HG03139 (cell line): ENCODE measurements around the gene DNAJC3.

Experiments used
- ATAC-seq: cut with Tn5 transposase; IDR thresholded peaks from one replicate; pipeline ENCODE4 v1.9.1; 2021; ENCODE audit not compliant: unreplicated experiment

The DNAJC3 gene, protein sequence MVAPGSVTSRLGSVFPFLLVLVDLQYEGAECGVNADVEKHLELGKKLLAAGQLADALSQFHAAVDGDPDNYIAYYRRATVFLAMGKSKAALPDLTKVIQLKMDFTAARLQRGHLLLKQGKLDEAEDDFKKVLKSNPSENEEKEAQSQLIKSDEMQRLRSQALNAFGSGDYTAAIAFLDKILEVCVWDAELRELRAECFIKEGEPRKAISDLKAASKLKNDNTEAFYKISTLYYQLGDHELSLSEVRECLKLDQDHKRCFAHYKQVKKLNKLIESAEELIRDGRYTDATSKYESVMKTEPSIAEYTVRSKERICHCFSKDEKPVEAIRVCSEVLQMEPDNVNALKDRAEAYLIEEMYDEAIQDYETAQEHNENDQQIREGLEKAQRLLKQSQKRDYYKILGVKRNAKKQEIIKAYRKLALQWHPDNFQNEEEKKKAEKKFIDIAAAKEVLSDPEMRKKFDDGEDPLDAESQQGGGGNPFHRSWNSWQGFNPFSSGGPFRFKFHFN

DNA sequence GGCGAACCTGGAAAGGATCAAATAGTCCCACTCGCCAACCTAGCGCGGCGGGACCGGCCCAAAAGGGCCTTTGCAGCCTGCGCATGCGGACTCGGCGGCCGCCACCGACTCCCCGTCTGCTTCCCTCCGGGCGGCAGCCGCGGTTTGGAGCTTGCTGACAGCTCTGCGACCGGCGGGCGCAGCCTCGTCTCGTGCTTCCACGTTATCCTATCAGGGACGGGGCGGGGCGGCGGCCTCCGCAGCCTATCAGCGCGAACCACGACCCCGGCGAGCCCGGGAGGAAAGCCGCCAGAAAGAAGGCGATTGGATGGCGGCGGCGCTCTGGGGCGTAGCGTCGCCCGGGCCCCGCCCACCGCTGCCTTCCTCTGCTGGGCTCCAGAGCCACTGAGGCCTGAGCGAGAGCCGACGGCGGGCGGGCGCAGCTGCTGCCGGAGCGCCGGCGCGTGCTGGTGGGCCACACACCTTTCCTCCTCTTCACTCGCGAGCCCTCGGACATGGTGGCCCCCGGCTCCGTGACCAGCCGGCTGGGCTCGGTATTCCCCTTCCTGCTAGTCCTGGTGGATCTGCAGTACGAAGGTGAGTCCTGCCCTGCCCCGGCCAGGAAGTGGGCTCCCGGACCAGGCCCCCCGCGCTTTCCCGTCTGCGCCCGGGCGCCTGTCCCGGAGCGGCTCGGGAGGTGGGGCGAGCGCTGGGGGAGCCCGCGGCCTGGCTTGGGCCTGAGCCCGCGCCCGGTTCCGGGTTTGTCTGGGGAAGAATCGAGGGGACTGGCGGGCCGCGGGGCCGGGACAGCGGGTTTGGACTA, at the start of gene DNAJC3:
TSS of gene DNAJC3 (plus strand) at position 378 of the 802 bp plus-strand sequence. CDS start at position 495, 117 bp downstream.
- ATAC-seq: peak; percentile 93

DNA sequence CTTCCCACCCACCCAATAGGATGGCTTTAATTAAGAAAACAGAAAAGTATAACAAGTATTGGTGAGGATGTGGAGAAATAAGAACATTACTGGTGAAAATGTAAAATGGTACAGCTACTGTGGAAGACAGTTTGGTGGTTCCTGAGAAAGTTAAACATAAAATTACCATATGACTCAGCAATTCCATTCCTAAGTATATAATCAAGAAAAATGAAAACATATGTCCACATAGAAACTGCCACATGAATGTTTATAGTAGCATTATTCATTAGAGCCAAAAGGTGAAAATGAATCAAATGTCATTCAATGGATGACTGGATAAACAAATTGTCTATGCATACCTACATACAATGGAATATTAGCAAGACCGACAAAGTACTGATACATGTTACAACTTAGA, 49.3 kb upstream of the DNAJC3 start:
- no peak for ATAC-seq

DNA sequence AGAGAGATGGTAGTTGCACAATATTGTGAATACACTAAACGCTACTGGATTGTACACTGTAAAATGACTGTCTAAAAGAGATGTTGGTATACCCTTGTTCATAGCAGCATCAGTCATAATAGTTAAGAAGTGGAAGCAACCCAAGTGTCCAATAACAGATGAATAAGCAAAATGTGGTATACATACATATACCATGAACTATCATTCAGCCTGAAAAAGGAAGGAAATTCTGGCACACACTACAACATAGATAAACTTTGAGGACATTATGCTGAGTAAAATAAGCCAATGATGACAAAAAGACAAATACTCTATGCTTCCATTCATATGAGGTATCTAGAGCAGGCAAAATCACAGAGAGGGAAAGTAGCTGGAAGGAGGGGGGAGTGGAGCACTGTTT, 48.5 kb upstream of the DNAJC3 start:
- no peak for ATAC-seq

DNA sequence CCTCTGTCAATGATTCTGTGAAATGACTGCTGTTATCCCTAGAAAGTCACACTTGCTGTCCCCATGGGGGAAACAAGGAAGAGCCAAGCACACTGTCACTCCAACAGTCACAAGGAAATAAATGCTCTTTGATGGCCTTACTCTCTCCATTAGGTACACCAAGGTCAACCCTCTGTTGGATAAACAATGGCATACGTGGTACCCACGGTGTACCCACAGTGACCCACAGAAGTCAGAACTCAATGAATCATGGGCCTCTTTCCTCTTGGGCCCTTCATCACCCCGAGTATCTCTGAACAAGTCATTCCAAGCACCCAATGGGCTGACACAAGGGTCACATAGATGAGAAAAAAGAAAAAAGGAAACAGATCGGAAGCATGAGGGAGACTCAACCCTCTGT, 47.9 kb upstream of the DNAJC3 start:
- no peak for ATAC-seq

DNA sequence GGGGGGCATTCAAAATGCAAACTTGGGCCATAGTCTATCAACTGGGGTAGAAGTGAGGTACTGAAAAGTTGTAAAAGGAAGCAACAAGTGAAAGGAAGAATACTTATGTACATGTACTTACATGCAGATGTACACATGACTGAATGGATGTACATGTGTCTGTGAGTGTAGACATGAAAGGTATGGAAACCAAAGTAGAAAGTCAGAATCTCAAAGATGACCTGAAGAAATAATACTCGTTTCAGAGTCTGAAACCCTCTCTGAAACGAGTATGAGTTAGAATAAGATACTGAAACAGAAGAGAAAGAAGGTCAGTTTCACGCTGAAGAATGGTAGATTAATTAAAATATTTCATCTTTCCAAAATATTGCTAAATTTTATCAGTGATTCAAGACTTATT, 46.3 kb upstream of the DNAJC3 start:
- no peak for ATAC-seq

DNA sequence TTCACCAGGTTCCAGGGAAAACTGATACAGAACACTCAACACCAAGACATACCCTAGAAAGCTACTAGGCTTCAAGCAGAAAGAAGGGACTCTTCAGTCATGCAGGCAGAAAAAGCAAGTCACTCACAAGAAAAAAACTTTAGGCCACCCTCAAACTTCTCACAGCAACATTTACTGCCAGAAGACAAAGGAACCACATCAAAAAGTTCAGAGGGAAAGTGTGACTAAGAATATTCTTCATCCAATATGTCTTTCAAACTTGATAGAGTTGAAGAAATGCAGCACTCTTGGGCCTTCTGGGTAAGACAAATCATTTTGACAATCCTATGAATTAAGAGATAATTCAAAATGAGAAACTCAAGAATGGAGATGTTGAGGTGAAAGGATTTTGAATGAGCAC, 40.1 kb upstream of the DNAJC3 start:
- no peak for ATAC-seq

DNA sequence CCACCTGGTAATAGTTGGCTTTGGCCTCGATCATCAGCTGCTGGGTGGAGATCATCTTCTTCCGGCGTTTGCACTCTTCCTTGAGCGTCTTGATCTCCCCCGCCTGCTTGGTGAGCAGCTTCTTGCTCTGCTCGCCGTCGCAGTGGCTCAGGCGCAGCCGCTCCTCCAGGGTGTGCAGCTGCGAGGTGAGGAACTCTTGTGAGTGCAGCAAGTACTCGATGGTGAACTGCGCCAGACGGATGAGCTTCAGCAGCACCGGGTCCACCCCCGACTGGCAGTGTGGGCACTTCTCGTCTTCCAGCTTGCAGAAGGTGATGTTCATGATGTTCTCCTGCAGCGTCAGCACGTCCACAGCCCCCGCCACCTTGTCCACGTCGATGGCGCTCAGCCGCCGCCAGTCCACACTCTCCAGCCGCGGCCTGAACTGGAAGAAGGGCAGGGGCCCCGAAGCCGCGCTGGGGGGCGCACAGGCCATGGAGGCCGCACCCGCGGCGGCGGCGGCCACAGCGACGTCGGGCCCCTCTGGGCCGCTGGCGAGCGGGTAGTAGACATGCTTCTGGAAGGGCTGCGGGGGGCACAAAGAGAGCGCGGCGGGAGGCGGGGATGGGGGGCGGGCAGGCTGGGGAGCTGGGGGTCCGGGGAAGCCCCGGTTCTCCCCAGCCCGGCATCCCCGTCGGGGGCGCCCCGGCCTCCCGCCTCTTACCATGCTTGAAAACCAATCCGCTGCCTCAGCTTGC, 35.5 kb upstream of the DNAJC3 start:
- no peak for ATAC-seq

DNA sequence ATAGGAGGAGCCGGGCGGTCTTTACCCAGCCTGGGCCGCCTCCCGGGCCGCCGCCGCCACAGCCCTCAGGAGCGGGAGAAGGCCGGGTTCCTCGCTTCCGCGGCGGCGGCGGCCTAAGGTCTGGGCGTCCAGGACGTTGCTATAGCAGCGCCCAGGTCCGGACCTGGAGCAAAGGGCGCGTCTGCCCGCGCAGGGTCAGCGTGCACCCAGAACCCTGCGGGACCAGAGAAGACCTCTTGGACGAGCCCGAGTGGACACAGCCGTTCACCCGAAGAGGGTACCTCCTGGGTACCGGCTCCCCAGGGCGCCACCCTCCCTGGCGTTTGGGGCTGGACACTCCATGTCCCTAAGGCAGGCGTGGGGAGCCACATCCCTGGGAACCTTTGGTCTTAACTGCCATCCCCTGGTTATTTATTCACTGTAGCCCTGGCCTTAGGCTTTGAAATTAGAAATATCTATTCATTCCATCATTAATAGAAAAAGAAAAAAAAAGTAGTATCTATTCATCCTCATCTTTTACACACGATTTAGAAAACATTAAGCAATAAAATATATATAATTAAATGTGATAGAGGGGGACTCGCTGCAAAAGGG, 34.8 kb upstream of the DNAJC3 start:
- ATAC-seq: no peak

DNA sequence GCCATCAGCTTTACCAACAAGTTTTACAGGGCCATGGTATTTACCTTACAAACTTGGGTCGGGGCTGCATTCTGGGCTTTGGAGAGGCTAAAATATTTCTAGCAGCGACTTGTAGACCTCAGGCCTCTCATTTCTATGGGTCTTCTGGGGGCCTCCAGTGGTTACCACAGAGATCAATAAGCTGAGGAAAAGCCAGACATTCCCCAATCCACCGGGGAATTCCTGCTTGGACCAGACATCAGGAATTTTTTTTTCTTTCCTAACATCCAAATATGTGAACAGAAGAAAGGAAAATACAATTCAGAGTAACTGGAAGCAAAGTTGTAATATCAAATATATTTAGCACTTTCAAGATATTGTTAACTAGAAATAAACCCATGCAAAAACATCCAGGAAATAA, 33.9 kb upstream of the DNAJC3 start:
- ATAC-seq: no peak

DNA sequence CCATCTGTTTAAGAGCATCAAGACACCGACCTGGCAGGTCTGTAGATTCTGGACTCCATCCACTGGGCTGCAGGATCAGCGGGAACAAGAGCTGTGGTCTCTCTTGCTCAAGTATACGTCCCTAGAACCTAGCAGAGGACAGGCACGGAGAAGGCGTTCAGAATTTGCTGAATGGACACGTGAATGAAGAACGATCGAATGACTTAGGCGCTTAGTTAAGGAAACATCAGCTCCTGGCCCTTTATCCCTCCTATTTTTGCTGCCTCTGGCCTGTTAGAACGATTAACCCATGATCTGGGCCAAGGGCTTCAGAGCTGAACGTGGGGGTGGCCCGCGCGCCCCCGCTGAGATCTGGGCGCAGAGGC, 33.4 kb upstream of the DNAJC3 start:
- no peak for ATAC-seq

DNA sequence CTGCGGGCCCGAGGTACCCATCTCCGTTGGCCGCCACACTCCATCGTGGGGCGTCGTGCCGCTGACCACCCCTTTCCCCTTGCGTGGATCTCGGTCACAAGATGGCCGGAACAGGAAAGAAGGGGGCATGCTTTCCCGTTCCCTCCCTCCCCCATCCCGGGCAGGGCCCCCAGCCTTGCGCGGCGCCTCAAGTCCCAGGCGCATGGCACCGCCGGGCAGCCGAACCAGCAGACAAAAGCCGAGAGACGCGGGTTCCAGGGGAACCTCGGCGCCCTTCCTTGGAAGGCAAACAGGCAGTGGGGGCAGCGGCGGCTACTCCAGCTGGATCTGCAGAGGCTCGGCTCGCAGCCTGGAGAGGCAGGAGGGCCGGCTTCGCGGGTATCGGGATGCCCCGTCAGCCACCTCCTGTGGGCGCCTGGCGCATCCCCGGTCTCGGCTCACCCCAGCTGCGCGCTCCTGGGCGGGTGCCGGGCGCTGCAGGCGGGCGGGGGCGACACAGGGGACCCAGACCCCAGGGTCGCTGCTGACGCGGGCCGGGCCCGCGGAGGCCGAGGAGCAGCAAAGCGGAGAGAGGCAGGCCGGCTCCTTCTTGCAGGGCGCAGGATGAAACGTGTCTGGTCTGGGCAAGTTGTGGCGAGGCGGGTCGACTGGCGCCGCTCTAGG, 32.9 kb upstream of the DNAJC3 start:
- peak; percentile 26 for ATAC-seq

DNA sequence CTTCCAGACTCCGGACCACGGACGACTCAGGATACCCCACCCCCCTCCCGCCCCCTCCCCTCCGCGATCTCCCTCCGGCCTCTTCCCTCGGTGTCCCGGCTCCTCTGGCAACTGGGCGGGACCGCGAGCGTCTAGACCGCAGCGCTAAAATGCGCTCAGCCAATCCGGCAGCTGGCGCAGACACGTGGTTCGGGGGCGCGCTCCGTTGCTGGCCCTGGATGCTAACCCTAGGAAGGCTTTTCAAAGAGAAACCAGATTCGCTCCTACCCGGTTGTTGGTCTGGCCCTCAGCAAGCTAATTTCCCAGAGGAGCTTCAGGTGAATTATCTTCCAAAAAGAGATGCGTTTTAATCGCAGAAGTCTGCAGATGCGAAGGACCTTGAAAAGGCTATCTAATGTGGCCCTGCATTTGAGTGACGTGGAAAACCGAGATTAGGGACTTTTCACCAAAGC, 32.3 kb upstream of the DNAJC3 start, which contains the start of gene DZIP1:
TSS of gene DZIP1 (minus strand) at position 106 of the 452 bp plus-strand sequence. CDS start 2,677 bp downstream, outside the sequence.
- peak; percentile 49 for ATAC-seq

DNA sequence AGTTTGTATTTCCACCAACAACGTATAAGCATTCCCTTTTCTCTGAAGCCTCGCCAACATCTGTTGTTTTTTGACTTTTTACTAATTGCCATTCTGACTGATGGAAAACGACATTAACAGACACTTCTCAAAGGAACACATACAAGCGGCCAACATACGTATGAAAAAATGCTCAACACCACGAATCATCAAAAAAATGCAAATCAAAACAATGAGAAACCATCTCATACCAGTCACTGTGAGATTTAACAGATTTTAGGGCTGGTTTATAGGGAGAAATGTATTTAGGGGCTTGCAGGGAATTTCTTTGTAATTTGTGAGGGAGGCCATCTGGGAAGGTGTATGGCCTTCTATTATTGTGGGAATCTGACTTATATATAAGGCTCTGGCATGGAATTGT, 29.6 kb upstream of the DNAJC3 start:
- ATAC-seq: no peak

DNA sequence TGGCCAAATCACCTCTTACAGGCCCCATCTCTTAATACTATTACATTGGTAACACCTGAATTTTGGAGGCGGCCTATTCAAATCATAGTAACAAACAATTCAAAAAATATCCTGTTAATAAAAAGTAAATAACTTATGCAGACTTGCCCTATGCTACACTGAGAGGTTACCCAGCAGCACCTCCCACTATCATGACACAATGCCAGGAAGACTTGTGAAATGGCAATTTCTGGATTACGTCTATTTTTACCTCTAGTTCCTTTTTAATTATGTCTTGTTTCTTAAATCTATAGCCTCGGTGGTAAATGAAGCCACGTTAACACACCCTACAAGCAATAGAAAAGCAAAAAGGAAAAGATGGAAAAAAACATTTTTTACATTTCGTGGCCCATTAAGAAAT, 26.2 kb upstream of the DNAJC3 start:
- no peak for ATAC-seq

DNA sequence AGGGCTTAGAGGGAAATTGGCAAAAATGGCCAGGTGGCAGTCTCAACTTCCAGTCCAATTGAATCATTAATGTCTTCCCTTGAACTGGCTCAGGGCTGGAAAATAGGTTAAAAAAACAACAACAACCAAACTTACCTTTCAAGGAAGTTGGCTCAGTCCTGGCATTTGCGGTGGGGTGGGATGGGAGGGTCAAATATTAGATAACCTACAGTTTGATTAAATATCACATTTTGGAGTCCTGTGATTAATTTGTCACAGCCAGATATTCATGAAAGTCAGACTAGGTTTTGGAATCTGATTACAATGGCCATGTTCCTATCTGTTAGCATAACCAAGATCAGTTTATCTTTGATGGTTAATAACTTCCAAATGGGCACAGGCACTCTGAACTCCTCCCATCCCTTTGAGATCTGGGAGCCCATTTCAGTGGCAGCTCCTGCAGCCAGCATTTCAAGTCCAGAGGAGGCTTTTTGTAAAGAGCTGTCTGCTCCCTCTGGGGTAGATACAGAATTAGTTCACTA, 24.6 kb upstream of the DNAJC3 start:
- no peak for ATAC-seq

DNA sequence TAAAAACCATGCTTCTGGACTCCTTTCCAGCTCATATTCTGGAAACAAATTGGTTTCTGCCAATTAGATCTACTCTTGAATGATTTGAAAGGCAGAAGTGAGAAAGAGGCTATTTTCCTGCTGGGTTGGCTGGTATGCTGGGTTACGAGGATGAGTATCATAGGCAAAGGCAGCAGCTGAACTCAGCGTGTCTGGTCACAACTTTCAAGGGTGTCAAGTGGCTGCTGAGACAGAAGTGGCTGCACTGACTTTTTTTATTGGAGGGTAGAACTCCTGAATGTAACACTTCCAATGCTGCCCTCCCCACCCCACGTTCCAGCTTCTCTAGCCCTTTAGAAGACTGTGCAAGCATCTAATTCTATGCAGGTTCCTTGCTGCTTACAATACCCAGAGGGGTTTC, 24.1 kb upstream of the DNAJC3 start:
- ATAC-seq: no peak

DNA sequence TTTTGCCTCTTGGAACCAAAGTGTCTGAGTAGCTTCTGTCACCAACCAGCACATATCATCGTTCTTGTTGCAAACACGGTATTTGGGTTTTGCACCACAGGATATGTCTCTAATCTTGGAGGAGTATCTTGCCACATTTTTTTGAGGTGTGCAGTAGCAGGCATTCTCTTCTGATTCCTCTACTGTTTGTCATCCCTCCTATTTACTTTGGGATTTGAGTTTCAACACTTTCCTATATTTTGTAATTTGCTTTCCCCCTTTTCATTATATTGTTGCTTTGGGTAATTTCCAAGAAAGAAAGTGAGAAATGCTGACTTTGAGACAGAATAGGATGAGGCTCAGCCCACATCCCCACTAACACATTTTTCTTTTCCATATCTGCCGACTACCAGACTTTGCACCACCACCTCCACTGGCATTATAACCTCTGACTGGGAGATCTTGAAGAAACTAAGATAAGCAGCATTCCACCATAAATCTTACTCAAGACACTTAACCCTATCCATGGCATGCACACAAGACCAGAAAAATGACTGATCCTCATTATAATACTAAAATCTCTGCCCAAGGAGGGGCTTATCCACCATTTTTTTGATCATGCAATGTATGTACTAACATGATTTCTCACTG, 20.4 kb upstream of the DNAJC3 start:
- no peak for ATAC-seq

DNA sequence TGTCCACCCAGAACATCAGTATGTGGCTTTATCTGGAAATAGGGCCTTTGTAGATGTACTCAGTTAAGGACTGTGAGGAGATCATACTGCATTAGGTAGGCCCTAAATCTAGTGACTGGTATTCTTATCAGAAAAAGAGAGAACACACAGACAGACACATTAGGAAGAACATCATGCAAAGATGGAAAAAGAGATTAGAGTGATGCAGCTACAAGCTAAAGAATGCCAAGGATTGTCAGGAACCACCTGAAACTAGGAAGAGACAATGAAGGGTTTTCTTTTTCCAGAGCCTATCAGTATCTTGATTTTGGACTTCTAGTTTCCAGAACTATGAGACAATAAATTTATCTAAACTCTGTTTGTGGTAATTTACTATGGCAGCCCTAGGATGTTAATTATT, 17.4 kb upstream of the DNAJC3 start:
- no peak for ATAC-seq

DNA sequence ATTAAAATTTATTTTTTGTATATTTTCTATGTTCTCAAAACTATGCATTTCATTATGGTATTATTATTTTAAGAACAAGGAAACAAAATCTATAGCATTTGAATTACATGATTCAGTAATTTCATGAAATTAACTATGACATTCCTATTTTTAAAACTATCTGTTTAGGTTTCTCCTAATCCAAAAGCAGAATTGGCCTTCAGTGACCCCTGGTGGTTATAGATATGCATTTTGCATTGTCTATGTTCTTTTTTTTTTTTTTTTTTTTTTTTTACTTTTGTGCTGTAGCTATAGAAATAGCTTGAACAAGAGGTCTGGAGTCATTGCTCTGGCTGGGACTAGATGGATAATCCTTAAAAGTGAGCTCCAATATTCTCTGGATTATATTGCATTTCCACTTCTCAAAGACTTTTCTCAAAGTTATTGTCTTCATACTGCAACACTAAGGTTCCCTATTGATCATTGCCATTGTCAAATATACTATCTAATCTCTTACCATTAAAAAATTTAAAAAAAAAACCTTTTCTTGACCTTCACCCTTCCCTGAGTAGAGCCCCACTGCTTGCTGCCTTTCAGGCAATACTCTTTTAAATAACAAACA, 15.9 kb upstream of the DNAJC3 start:
- no peak for ATAC-seq
